ENCODE measurements around the gene H1-8. TPM values are rescaled to one million over a fixed set of nuclear protein-coding genes. Genes with fewer than 3 reads are reported as not detected.
"Not testable (repeated sequence)": the region's sequence is repeated elsewhere in the genome, so short reads cannot be mapped to it uniquely, and the experiment has no call there.

H1-8 gene
- total and polyA plus RNA-seq, 12 donors, result not detected

GRCh38 chr3:129540776-129541516, 2.0 kb upstream of the H1-8 start:
- Histone ChIP-seq H3K27ac (no peak overlapping the region), H3K36me3 (no peaks in the 10 kb centered on the region), H3K9me3 (no peaks in the 10 kb centered on the region), H3K4me1 (peaks cover 0 to 6% (median 0%) of the 10 kb centered on the region in 9 donors), H3K27me3 (no peaks in the 10 kb centered on the region), H3K4me3 (no peak overlapping the region)
- 88 to 90% methylated on average over 11 of the region's 11 CpGs for WGBS, 2 donors
- TF ChIP-seq, protein P1, sequence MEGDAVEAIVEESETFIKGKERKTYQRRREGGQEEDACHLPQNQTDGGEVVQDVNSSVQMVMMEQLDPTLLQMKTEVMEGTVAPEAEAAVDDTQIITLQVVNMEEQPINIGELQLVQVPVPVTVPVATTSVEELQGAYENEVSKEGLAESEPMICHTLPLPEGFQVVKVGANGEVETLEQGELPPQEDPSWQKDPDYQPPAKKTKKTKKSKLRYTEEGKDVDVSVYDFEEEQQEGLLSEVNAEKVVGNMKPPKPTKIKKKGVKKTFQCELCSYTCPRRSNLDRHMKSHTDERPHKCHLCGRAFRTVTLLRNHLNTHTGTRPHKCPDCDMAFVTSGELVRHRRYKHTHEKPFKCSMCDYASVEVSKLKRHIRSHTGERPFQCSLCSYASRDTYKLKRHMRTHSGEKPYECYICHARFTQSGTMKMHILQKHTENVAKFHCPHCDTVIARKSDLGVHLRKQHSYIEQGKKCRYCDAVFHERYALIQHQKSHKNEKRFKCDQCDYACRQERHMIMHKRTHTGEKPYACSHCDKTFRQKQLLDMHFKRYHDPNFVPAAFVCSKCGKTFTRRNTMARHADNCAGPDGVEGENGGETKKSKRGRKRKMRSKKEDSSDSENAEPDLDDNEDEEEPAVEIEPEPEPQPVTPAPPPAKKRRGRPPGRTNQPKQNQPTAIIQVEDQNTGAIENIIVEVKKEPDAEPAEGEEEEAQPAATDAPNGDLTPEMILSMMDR (IDR thresholded peaks at IDR 0.05), result no peak
- no peak for ATAC-seq
- no peak for DNase-seq
- intact Hi-C loops (cut with DNase I), result no loop called here

DNA sequence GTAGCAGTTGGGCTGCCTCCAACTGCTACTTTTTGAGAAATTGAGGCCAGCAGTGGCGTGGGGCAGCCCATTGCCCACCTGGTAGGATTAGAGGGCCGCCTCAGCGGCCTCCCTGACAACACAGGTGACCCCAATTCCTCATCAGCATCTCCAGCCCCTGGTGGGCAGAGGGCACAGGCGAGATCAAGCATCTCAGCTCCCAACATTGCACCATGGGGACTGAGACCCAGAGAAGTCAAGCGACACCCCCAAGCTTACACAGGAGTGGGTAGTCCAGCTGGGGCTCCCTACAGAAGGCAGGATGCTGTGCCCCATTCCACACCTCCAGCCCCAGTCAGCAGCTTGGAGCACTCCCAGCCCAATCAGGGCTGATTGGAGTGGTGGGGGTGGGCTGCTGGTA, 228 bp upstream of the H1-8 start:
- Histone ChIP-seq H3K4me3 (no peak overlapping the region), H3K27me3 (no peaks in the 10 kb centered on the region), H3K36me3 (no peaks in the 10 kb centered on the region), H3K9me3 (no peaks in the 10 kb centered on the region), H3K4me1 (peaks cover 0 to 6% (median 0%) of the 10 kb centered on the region in 9 donors), H3K27ac (no peak overlapping the region)
- DNase-seq (no peak), ATAC-seq (no peak)
- intact Hi-C loops (cut with DNase I), result no loop called here
- WGBS, 2 donors, result 98 to 99% methylated on average over 5 of the region's 5 CpGs
- TF ChIP-seq, protein P1 (IDR thresholded peaks at IDR 0.05), result no peak

- no peaks in the 10 kb centered on the region for H3K36me3 ChIP-seq
- no peaks in the 10 kb centered on the region for H3K9me3 ChIP-seq
- TF ChIP-seq, protein P1 (IDR thresholded peaks at IDR 0.05), result no peak
- H3K27me3 ChIP-seq, result no peaks in the 10 kb centered on the region
- 79 to 82% methylated on average over 9 of the region's 9 CpGs for WGBS, 2 donors
- H3K4me1 ChIP-seq, result peaks cover 0 to 4% (median 0%) of the 10 kb centered on the region in 9 donors
- DNase-seq (no peak), ATAC-seq (no peak)
- H3K4me3 ChIP-seq, result no peak overlapping the region
- intact Hi-C loops (cut with DNase I), result no loop called here
- H3K27ac ChIP-seq, result no peak overlapping the region
Measured at GRCh38 chr3:129543999-129544398, 1.0 kb downstream of the H1-8 start.

- 91 to 93% methylated on average over 3 of the region's 3 CpGs for WGBS, 2 donors
Measured at GRCh38 chr3:129545951-129546350, 3.0 kb downstream of the H1-8 start.

GRCh38 chr3:129547241-129547640, 4.3 kb downstream of the H1-8 start:
- Histone ChIP-seq H3K27me3 (no peaks in the 10 kb centered on the region), H3K4me3 (no peak overlapping the region), H3K9me3 (no peaks in the 10 kb centered on the region), H3K27ac (no peak overlapping the region), H3K36me3 (no peaks in the 10 kb centered on the region), H3K4me1 (peaks cover 0 to 3% (median 0%) of the 10 kb centered on the region in 9 donors)
- no peak for DNase-seq
- 96 to 97% methylated on average over 24 of the region's 24 CpGs for WGBS, 2 donors
- TF ChIP-seq, protein P1 (IDR thresholded peaks at IDR 0.05), result no peak
- intact Hi-C loops (cut with DNase I), result loop anchor here in 1 of 10 donors (5.0 kb wide), 1 partner anchor 45 kb away; no protein-coding TSS in a partner anchor
- no peak for ATAC-seq

More at GRCh38 chr3:129545951-129546350, 3.0 kb downstream of the H1-8 start:
- not testable (repeated sequence) for H3K9me3 ChIP-seq, H3K4me3 ChIP-seq, H3K27ac ChIP-seq, H3K27me3 ChIP-seq, DNase-seq, ATAC-seq, H3K36me3 ChIP-seq, H3K4me1 ChIP-seq
- intact Hi-C loops (cut with DNase I), result loop anchor here in 1 of 10 donors (5.0 kb wide), 1 partner anchor 44 kb away; no protein-coding TSS in a partner anchor

Data from heart right ventricle (tissue), 16 donors.